MM.1S (cell line): ENCODE results near the gene NIN.

Experiments
- CTCF ChIP-seq: fragments of 300-600 bp; sonication (generic); IDR thresholded peaks from 2 replicates; pipeline ENCODE4 v1.5.1; 2016; ENCODE audit warnings: antibody characterized with exemption, low read length, mixed read lengths
- EZH2 ChIP-seq: fragments of 300-600 bp; sonication (generic); optimal IDR thresholded peaks from 2 replicates; pipeline ENCODE3; 2017; ENCODE audit warnings: low read depth, mild to moderate bottlenecking, antibody characterized with exemption, low read length, mixed read lengths

DNA sequence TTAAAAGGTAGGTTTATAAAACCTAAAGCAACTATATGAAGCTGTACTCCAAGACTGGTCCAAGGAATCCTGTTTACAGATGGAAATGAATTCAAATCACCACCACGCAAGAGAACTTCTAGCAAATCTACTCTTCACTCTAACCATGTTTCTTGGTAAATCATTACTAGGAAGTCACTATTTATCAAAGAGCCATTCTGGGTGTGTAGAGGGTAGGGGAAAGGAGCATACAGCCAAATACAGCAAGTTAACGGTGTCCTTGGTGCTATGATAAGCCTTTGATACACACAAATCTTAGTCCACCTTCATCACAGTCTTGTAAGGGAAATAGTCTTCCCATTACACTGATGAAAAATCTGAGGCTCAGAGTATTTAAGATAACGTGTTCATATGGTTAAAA, 16.8 kb downstream of the NIN start:
- TF ChIP-seq EZH2 (no peak), CTCF (no peak)
